Measurements from ENCODE around the gene SAA4. TPM values are rescaled to one million over a fixed set of nuclear protein-coding genes. Genes with fewer than 3 reads are reported as not detected.
"Not testable (repeated sequence)": the region's sequence is repeated elsewhere in the genome, so short reads cannot be mapped to it uniquely, and the experiment has no call there.

SAA4 gene, protein sequence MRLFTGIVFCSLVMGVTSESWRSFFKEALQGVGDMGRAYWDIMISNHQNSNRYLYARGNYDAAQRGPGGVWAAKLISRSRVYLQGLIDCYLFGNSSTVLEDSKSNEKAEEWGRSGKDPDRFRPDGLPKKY
- not detected for total RNA-seq (ENCODE audit: insufficient read depth, low replicate concordance)

DNA sequence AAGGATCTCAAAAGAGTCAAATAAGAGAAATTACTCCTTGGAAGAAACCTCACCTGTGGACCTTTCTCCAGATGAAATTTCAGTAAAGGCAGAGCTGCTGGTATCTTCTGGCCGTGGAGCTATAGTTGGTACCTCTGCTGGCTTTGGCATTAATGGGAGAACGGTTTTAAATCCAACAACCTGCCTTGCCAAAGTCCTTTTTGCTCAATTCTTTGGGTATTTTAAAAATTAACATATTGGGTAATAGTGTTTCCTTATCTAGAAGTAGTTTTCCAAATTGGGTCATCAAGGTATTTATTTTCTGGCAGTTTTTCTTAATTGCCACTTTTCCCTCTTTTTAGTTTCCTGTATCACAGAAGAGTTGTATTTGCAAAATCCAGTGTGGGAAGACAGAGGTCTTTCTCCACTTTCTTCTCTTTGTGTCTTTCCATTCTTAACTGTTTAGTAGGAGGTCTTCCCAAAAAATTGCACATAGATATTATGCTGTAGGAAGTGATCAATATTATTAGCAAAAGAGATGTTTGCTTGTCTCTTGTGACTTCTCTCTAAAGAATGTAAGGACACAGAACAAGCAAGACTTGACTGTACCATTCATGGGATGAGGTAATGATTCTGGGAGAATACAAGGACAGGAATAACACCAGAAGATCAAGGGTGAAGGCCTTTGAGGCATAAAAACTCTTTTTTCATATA lies at the start of gene SAA4:
SAA4 (minus strand) TSS at position 139 of the 693 bp plus-strand sequence. CDS start 876 bp downstream, outside the sequence.
- no peak for DNase-seq (ENCODE audit: low spot score)

DNA sequence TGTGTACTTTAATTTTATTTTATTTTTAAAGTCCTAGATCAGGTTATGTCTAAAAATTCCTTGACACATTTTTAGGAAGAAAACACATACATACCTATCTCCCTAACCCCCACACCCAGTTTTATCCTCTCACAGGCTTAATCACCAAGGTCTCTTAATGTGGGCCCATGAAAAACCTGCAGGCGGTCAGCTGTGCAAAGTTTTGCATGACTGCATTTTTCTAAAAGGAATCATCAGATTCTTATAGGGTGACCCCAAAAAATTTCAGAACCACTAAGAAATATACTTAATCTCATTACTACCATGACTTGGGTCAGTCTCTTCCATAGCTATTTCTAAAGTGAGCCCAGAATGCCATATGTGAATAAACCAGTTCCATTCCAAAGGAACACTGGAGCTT lies 49.2 kb upstream of the SAA4 start:
- no peak for DNase-seq (ENCODE audit: low spot score)

DNA sequence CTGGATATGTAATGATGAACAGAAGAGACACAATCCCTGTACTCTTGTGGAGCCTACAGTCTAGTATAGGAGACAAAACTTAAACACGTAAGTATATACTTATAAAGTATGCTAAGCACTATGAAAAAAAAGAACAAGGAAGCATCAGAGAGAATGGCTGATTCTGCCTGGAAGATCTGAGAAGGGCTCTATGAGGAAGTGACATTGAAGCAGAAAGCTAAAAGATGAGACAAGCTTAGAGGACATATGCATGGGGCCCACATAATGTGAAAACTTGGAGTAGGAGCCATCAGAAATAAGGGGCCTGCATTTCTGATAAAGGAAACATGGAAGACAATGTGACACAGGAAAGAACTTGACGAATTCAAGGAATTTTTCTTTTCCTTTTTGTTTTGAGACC lies 46.0 kb upstream of the SAA4 start:
- DNase-seq (ENCODE audit: low spot score) = no peak

DNA sequence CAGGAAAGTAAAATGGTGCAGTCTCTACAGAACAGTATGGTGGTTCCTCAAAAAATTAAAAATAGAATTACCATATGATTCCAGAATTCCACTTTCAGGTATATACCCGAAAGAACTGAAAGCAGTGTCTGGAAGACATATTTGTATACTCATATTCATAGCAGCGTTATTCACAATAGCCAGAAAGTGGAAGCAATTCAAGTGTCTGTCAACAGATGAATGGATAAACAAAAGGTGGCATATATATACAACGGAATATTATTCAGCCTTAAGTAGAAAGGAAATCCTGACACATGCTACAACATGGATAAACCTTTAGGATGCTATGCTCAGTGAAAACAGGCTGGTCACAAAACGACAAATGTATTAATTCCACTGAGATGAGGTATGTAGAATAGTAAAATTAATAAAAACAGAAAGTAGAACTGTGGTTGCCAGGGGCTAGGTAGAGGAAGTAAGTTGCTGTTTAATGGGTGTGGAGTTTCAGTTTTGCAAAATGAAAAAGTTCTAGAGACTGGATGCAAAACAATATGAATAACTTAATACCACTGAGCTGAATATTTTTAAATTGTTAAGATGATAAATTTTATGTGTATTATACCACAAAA lies 43.9 kb upstream of the SAA4 start:
- no peak for DNase-seq (ENCODE audit: low spot score)

DNA sequence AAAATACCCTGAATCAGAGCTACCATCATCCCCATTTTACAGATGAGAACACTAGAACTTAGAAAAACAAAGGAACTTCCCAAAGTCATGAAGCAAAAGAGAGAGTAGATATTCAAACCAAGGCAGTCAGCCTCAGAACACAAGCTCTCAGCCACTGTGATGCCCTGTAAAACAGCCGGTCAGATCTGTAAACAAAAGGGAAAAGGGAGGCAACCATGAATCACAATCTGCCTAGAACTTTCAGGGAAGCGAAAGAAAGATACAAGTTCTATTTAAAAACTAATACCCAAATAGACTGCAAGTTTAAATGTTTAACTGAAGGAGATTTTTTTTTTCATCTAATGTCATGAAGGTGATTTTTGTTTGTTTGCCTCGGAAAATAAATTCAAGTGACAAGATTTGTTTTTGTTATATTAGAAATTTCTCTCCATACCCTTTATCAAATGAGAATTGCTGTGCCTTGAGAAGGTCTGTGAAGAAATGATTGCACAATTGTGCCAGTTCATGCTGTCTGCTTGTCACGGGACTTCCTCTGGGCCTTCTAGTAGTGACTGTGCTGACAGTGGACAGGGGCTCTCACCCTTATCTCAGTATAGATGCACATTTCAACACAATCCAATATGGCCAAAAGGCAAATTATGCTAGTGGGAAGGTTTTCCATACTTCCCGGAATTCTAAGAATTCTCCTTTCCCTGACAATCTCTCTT lies 41.1 kb upstream of the SAA4 start:
- no peak for DNase-seq (ENCODE audit: low spot score)

DNA sequence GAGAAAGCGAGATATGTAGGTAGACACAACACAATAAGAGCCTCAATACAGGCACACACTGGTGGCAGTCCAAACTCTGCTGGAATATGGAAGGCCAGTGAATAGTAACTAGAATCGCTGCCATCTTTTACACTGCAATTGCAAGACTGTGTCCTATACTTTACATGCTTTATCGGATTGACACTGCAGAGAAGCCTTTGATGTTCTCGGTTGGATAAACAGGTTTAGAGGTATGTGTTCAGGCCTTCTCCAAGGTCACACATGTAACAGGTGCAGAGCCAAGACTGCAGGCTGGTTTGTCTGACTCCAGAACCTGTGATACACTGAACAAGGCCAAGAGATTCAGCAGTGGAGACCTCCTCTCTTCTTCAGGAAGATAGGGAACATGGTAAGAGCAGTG lies 34.6 kb upstream of the SAA4 start:
- DNase-seq (ENCODE audit: low spot score) = no peak

DNA sequence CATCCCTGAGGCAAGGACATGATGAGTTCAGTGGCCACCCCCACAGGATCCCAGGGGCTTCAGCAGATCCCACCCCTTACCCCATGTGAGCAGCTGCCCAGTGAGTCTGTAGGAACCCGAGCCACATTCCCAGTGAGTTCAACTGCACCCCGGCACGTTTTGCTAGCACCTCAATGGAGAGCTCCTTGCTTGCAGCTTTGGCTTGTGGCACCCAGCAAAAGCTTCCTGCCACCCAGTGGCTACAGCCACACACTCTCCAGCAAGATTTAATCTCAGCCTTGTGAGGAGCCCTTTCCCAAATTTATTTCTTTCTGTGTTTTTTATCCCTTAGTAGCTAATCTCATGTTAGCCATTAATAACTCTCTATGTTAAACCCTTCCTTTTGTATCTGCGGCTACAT lies 33.5 kb upstream of the SAA4 start:
- DNase-seq (ENCODE audit: low spot score) = no peak

DNA sequence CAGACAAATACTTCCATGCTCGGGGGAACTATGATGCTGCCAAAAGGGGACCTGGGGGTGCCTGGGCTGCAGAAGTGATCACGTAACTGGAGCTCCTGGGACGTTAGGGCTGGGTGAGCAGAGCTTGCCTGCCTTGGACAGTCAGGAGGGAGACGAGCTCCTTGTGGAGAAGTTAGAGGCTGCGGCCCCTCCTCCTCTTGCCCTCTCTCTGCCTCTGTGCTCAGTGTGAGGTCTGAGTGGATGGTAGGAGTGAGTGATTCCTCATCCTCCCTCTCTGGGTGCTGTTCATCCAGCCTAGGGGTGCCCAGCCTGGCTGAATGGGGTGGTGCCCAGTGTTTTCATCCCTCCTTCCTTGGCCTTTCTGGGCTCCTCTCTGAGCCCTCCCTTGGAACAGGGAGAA lies 32.6 kb upstream of the SAA4 start:
- not testable (repeated sequence) for DNase-seq (ENCODE audit: low spot score)

DNA sequence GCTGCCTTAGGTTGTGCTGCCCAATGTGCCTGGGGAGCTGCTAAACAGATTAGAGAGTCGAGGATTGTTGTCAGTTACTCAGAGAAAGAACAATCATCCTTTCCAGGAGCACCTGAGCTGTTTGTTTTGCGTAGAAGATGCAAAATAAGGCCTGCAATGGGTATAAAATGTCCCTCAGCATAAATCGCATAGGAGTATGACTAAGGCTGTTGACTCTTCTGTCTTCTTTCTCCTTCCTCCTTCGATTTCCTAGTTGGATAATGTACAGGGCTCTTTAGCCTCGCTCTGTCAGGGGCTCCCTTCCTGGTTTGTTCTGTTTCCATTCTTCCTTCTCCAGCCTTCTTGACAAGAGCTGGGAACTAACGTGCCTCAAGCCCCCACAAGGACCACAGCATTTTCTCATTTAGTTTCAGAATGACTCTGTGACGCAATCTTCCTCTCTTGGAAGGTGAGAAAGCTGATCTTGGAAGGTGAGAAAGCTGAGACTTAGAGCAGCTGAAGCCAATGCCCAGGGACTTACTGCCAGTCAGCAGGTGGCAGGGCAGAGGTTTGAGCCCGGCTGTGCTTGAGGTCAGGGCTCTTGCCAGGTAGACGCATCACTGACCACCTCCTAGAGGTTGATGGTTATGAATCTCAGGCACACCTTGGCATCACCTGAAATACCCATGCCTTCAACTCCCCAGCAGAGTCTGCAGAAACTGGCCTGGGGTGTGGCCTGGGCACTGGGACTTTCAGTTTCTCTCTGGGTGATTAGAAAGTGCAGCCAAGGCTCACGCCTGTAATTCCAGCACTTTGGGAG lies 30.9 kb upstream of the SAA4 start:
- DNase-seq (ENCODE audit: low spot score) = not testable (repeated sequence)

DNA sequence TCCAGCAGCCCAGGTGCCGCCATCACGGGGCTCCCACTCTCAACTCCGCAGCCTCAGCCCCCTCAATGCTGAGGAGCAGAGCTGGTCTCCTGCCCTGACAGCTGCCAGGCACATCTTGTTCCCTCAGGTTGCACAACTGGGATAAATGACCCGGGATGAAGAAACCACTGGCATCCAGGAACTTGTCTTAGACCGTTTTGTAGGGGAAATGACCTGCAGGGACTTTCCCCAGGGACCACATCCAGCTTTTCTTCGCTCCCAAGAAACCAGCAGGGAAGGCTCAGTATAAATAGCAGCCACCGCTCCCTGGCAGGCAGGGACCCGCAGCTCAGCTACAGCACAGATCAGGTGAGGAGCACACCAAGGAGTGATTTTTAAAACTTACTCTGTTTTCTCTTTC lies 29.3 kb upstream of the SAA4 start, which contains the start of gene SAA1:
SAA1 (plus strand) TSS at position 316 of the 400 bp plus-strand sequence. CDS start 624 bp downstream, outside the sequence.
- DNase-seq (ENCODE audit: low spot score) = no peak

DNA sequence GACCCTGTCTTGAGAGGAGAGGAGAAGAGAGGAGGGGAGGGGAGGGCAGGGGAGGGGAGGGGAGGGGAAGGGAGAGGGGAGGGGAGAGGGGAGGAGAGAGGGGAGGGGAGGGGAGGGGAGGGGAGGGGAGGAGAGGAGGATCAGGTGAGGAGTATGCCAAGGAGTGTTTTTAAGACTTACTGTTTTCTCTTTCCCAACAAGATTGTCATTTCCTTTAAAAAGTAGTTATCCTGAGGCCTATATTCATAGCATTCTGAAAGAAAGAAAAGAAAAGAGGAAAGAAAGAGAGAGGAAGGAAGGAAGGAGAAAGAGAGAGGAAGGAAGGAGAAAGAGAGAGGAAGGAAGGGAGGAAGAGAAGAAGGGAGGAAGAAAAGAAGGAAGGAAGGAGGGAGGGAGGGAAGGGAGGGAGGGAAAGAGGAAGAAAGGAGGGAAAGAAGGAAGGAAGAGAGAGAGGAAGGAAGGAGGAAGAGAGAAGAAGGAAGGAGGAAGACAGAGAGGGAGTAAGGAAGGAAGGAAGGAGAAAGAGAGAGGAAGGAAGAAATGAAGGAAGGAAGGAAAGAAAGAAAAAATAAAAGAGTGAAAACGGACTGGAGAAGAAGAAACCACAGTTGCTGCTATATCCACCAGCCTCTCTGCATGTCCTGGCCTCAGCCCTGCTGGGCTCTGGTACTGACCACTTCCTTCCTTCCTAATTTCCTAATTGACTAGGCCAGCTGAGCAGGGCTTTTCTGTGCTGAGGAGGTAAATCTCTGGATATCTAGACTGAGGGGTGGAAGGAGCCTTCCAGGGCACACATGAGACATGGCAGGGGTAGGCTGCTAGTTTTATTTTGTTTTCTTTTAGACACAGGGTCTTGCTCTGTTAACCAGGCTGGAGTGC lies 28.3 kb upstream of the SAA4 start:
- no peak for DNase-seq (ENCODE audit: low spot score)

DNA sequence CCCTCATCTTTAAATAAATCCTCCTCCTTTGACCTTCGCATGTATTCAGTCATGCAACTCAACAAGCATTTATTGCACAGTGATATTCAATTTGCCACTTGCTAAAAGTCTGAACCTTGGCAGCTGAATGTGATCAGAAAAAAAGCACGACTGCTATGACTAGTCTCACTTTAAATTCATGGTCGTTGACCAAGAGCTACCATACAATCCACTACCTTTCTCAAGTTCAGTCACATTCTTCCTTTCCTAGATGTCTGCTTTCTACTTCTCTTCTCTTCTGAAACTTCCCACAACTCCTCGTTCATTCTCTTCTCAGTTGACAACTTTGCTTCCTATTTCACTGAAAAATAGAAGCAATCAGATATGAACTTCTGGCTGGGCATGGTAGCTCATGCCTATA lies 27.4 kb upstream of the SAA4 start:
- DNase-seq (ENCODE audit: low spot score) = no peak

DNA sequence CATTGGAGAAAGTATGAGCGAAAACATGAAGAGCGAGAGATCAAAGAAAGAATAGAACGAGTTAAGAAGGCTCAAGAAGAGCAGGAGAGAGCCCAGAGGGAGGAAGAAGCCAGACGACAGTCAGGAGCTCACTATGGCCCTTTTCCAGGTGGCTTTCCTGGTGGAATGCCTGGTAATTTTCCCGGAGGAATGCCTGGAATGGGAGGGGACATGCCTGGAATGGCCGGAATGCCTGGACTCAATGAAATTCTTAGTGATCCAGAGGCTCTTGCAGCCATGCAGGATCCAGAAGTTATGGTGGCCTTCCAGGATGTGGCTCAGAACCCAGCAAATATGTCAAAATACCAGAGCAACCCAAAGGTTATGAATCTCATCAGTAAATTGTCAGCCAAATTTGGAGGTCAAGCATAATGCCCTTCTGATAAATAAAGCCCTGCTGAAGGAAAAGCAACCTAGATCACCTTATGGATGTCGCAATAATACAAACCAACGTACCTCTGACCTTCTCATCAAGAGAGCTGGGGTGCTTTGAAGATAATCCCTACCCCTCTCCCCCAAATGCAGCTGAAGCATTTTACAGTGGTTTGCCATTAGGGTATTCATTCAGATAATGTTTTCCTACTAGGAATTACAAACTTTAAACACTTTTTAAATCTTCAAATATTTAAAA lies 26.2 kb upstream of the SAA4 start:
- DNase-seq (ENCODE audit: low spot score) = not testable (repeated sequence)

DNA sequence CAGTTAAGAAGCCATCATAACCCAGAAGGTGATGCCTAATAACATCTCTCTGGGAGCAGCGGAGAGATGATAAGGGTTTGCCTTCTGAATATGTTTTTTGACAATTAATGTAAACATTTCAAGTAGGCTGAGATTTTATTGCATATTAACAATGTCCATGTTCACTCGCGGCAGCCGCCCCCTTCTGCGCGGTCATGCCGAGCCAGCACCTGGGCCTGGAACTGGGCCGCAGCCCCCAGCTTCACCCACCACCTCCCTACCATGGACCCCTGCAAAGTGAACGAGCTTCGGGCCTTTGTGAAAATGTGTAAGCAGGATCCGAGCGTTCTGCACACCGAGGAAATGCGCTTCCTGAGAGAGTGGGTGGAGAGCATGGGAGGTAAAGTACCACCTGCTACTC lies 25.1 kb upstream of the SAA4 start:
- DNase-seq (ENCODE audit: low spot score) = no peak

DNA sequence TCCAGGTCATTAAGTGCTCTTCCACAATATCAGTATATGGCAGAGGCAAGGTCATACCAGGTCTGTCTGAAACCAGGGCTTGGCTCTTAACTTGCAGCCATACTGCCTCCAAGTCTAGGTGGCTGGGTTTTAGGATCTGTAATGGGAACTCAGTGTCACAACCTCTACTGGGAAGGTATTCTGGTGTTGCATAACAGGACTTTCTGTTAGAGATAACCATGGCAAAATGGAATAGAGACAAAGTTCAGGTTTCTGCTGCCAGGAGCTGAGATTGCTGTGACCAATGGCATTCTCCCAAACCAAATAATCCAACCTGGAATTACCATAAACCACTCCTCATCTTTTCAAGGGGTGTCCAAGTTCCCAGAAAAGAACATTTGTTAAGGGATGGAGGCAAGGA lies 22.7 kb upstream of the SAA4 start:
- no peak for DNase-seq (ENCODE audit: low spot score)

DNA sequence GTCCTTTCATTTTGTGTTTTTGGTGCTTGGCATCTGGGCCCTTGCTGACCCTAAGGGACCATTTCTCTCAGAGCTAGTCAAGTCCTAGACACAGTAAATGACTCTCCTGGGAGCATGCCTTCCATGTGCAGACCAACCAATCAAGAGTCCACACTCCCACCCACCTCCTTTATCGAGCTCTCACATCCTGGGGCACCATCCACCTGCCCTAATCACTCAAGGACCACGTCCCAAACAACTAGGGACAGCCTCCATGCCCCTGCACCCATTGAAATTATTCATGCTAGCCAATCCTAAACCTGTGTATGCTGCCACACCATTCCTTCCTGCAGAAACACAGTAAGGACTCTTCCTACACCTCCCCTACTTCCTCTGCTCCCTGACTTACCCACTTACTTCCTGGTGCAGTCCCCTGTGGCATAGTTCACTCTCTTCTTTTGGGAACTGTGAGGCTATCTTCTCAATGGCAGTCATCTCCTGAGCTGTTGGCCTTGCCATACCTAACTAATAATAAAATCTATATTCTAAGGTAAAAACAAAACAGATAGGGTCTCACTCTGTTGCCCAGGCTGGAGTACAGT lies 18.3 kb upstream of the SAA4 start:
- DNase-seq (ENCODE audit: low spot score) = no peak

DNA sequence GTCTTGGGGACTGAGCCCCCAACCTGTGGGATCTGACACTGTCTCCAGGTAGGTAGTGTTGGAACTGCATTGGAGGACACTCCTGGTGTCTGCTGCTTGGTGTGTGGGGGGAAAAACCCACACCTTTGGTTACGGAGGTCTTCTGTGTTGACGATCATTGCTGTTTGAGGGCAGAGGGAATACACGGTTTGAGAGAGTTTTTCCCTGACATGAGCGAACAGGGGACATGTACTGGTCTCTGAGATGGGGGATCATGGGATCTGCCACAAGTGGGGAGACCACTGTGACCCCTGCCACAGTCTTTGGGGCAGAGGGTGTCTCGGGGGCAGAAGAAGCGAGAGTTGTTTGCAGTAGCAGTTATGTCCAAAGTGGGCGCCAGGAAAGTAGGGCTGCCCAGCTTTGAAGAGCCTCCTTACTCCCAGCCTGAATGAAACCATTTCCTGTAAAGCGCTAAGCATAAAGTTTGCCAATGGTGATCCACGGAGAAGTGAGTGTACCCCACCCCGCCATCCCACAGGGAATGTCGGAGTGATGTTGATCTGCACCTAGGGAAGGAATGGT lies 17.3 kb upstream of the SAA4 start:
- no peak for DNase-seq (ENCODE audit: low spot score)

DNA sequence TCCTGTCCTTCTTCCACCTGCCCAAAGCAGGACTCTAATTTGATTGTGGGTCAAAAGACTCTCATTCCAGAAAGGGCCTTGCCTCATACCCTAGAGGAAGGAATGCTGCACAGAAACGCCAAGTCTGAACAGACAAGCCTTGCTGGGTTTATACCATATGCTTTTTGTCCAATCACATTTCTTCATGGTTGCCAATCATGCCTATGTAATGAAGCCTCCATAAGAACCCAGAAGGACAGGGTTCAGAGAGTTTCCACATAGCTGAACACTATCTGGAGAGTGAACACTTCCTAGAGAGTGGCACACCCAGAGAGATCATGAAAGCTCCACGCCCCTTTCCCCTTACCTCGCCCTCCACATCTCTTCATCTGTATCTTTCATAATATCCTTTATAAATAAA lies 16.6 kb upstream of the SAA4 start:
- DNase-seq (ENCODE audit: low spot score) = no peak

DNA sequence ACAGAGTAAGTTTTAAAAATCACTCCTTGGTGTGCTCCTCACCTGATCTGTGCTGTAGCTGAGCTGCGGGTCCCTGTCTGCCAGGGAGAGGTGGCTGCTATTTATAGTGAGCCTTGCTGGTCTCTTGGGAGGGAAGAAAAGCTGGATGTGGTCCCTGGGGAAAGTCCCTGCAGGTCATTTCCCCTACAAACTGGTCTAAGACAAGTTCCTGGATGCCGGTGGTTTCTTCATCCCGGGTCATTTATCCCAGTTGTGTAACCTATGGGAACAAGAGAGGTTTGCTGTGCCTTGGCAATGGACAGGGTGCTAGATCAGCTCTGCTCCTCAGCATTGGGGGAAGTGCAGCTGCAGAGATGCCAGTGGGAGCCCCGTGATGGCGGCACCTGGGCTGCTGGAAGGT lies 12.0 kb upstream of the SAA4 start, which contains the start of gene SAA2:
SAA2 (minus strand) TSS at position 108 of the 400 bp plus-strand sequence. CDS start 657 bp downstream, outside the sequence.
- no peak for DNase-seq (ENCODE audit: low spot score)
